Measurements from ENCODE around the gene ZCCHC13.
"Not testable (repeated sequence)": the region's sequence is repeated elsewhere in the genome, so short reads cannot be mapped to it uniquely, and the experiment has no call there.

The ZCCHC13 gene

GRCh38 chrX:74304016-74304415 is at the start of gene ZCCHC13:
Gene ZCCHC13 (plus strand): TSS chrX:74304180. CDS start chrX:74304267, 87 bp downstream.
- no peak for DNase-seq

- not testable (repeated sequence) for DNase-seq
Observed at GRCh38 chrX:74258111-74258510, 45.9 kb upstream of the ZCCHC13 start.

GRCh38 chrX:74259885-74260491 is 44.0 kb upstream of the ZCCHC13 start:
- no peak for DNase-seq

GRCh38 chrX:74262452-74263209 is 41.3 kb upstream of the ZCCHC13 start:
- no peak for DNase-seq

- DNase-seq: no peak
Observed at GRCh38 chrX:74270393-74270792, 33.6 kb upstream of the ZCCHC13 start.

- no peak for DNase-seq
Observed at GRCh38 chrX:74272230-74272629, 31.8 kb upstream of the ZCCHC13 start.

DNA sequence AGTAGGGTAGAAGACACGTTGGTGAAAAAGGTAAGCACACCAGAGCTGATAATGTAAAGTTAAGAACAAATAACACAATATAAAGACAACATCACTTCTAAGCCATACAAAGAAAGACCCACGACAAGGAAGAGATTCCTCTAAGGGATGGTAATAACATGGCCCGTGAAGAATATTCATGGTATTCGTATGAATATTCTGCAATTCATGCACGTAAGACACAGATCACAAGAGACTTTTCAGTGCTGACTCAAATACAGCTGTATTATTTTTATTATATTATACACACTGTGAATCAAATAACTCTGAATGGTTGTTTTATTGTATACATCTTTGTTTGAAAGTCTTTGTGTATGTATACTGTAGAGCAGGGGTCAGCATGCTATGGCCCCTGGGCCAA is 29.5 kb upstream of the ZCCHC13 start:
- DNase-seq: no peak

GRCh38 chrX:74277320-74277719 is 26.7 kb upstream of the ZCCHC13 start:
- no peak for DNase-seq

DNA sequence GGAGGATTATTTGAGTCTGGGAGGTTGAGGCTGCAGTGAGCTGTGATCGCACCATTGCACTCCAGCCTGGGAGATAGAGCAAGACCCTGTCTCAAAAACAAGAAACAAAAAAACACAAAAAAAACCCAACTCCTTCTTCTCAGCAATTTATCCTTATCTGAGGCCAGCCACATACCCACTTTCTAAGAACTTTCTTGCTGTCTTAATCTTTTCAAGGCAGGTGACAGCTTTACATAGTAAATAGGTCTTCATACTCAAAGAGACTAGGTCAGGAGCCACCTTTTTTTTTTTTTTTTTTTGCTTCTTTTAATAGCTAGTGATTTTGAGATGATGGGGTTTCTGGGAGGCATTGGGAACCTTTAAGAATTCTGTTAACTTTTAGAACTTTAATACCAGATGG is 26.1 kb upstream of the ZCCHC13 start:
- no peak for DNase-seq

DNA sequence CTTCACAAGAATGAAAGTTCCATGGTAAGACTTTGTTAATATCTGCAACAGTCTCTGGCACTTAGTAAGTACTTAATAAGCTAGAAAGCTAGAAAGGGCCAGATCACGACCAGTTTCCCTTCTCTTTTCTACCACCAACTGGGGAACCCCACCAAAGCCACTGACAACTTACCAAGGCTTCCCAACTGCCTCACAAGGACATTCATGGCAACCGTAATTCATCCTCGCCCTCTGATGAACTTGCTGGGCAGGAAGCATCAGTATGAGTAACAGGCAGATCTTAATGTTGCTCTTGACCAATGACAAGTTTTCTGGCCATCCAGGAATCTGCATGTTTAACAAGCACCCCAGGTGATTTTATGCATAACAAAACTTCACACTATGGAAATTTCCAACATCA is 23.2 kb upstream of the ZCCHC13 start:
- no peak for DNase-seq

GRCh38 chrX:74284391-74284952 is 19.5 kb upstream of the ZCCHC13 start:
- no peak for DNase-seq

- no peak for DNase-seq
Observed at GRCh38 chrX:74286950-74287740, 16.8 kb upstream of the ZCCHC13 start.

DNA sequence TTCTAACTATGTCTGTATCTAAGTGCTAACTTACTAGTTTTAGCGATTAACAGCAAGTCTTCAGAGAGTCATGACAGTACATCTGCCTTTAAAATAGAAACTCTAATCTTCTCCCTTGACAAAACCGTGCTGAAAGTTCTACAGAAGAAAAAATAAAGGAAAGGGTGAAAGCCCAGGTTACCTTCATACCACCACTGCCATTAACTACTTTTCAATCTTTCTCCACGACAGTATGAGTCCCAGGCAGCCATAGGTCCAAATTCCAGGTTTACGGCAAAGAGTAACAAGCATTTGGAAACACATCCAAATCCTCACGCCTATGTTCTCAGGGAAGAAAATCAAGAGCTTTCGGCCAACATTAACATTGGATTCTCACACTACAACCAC is 12.4 kb upstream of the ZCCHC13 start:
- DNase-seq: no peak

- peak; percentile 71 for DNase-seq
Observed at GRCh38 chrX:74291964-74292807, 11.8 kb upstream of the ZCCHC13 start.

DNA sequence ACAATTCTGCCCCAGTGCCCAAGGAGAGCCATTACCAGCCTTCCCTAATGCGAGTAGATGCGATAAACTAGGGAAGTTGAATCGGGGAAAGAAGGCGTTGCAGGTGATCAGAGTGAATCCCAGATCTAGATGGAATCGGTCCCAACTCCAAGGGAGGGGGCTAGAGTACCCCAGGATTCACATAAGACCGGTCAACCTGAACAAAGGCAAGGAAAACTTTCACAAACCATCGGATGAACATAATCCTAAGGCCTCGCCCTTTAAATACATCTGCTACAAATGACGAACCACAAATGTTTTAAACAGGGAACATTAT is 11.2 kb upstream of the ZCCHC13 start:
- DNase-seq: no peak

DNA sequence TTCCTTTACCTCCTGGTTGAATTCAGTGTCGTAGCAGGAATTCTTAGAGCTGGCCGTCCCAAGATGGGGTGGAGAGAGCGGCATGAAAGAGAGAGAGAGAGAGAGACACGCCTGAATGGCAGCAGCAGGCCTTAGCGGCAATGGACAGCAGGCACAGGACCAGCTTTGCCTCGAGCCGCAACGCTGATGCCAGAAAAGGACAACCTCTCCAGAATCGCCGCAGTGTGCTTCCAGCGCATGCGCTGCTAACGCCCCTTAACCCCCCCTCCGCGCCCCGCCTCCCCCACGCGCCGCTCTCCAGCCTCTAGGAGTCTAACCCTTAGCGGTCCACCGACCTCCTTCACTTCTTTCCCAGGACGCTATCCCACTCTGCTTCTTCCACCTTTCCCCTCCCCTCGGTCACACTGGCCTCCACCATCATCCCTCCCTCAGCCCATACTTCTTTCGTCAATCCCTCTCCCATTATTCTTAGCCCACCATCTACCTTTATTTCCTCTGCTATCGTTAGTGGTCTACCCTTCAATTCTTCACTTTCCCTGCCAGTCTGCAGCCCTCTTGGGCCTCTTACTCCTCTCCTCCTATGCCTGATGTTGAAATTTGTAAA is 10.5 kb upstream of the ZCCHC13 start:
- peak; percentile 6 for DNase-seq

DNA sequence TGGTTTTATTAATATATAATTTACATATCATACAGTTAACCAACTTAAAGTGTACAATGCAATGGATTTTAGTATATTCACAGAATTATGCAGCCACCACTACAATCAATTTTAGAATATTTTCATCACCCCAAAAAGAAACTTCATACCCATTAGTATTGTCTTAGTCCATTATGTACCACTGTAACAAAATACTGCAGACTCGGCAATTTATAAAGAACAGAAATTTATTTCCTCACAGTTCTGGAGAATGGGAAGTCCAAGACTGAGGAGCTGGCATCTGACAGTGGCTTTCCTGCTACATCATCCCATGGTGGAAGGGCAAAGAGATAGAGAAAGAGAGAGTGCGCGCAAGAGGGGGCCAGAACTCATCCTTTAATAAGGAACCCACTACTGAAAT is 8.9 kb upstream of the ZCCHC13 start:
- DNase-seq: no peak

- DNase-seq: no peak
Observed at GRCh38 chrX:74297766-74298165, 6.2 kb upstream of the ZCCHC13 start.

GRCh38 chrX:74300869-74301268 is 3.1 kb upstream of the ZCCHC13 start:
- no peak for DNase-seq

DNA sequence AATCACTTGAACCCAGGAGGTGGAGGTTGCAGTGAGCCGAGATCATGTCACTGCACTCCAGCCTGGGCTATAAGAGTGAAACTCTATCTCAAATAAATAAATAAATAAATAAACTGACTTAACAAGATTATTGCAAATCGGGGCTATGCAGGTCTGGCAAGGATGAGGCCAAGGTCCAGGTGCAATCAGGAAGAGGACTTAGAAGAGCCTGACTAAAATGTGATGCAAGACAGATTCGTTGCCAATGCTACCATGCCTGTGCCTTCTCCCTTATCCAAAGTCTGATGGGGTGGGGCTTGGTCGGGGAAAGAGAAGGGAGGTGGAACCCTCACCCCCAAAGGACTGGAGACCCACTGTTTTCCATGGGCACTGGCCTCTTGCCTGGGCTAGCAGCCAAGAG is 14.7 kb downstream of the ZCCHC13 start:
- no peak for DNase-seq

GRCh38 chrX:74319321-74319720 is 15.3 kb downstream of the ZCCHC13 start:
- DNase-seq: not testable (repeated sequence)

GRCh38 chrX:74321191-74321590 is 17.2 kb downstream of the ZCCHC13 start:
- no peak for DNase-seq

Measured in SHP77 treated with DMSO at 0.1 percent for 48 hours (cell line).